Jurkat, Clone E6-1 (cell line): ENCODE measurements around the gene FES.
"Not testable (repeated sequence)": the region's sequence is repeated elsewhere in the genome, so short reads cannot be mapped to it uniquely, and the experiment has no call there.

Experiments used
- DNase-seq: peaks from one replicate; pipeline ENCODE4 v3.0.0-alpha.2; 2011; ENCODE audit warnings: low read depth, low spot score
- H3K4me3 ChIP-seq: 2 replicates; pipeline ENCODE4 v1.5.1; 2011; ENCODE audit warnings: mild to moderate bottlenecking, low read length, control low read depth, moderate library complexity

Gene FES

DNA sequence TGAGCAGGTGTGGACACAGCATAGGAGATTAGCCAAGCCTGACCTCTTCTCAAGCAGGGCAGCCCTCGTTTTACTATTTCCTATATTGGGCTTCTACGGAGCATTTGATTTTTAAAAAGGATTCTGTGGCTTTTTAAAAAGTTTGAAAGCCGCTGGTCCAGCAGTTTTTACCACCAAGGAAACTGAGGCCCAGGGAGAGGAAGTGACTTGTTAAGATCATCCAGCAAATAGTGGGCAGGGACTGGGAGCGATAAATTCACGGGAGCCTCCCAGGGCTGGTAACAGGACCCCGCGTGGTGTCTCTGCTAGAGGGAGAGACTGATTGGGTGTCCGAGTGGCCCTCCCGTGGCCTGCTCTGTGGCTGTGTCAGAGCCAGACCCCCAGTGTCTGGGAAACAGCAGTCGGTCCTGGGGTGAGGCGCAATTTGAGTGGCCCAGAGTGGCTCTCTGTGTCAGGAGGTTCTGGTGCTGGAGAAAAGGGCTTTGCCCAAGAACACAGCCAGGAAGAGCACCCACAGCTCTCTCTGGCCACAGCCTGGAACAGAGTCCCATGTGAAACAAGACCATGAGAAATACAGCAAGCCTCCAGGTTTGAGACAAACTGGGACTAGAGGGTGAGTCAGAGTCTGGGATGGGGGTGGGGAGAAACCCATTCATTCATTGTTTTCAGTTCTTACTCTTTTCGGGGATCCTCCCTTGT lies 11.7 kb upstream of the FES start:
- DNase-seq: no peak
- peak overlapping the region; percentile 73 for H3K4me3 ChIP-seq

DNA sequence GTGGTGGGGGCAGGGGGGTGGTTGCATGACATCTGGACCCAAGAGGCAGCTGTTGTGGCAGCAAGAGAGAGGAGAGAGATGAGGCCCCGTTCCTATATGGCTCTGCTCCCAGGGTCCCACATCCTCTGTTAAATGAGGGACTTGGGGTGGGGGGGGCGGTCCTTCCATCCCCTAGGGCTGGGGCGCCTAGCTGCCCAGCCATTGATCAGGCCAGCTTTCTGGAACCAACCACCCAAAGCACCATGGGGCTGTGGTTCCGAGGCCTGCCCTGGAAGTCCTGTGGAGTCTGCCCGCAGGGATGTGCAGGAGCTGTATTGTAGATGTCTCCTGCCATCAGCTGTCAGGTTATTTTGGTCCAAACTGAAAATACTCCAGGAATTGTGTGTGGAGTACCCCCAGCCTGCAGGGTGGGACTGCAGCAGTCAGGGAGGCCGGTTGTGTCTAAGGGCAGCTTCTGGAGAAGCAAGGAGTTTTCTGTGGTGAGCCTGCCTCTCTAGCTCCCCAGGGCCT lies 10.8 kb upstream of the FES start:
- H3K4me3 ChIP-seq: no peak overlapping the region

DNA sequence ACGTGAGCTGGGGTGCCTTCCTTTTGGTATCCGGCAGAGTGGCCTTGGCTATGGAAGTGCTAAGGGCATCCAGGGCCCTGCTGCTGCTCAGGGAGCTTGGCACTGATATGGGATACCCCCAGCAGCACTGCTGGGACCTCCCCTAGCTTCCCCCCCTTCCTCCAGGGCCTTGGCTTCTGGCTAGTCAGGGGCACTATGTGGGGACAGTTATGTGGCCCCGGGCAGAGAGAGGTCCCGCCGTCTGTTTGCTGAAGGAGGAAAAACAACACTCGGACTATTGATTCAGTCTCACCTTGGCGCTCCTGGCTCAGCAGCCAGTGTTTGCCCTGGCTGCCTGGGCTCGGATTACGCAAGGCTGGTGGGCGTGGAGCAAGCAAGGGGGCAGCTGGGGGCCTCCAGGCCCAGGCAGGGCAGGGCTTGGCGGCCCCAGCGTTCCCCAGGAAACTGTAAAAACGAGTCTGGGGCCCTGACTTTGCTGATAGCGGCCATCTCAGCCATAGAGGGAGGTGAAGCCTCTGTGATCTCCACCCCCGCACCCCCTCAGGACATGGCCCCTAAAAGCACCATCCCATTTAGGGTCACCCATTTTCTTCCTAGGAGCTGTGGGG lies 10.2 kb upstream of the FES start:
- no peak for DNase-seq
- no peak overlapping the region for H3K4me3 ChIP-seq

More for the DNA sequence above, 10.8 kb upstream of the FES start:
- DNase-seq: no peak

DNA sequence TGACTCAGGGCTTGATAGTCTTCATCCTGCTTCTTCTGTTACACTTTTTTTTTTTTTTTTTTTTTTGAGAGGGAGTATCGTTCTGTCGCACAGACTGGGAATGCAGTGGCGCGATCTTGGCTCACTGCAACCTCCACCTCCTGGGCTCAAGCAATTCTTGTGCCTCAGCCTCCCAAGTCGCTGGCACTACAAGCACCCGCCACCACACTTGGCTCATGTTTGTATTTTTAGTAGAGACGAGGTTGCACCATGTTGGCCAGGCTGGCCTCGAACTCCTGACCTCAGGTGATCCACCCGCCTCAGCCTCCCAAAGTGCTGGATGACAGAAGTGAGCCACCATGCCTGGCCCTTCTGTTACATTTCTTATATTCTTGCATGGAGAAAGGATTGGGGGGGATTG lies 9.3 kb upstream of the FES start:
- DNase-seq: not testable (repeated sequence)

DNA sequence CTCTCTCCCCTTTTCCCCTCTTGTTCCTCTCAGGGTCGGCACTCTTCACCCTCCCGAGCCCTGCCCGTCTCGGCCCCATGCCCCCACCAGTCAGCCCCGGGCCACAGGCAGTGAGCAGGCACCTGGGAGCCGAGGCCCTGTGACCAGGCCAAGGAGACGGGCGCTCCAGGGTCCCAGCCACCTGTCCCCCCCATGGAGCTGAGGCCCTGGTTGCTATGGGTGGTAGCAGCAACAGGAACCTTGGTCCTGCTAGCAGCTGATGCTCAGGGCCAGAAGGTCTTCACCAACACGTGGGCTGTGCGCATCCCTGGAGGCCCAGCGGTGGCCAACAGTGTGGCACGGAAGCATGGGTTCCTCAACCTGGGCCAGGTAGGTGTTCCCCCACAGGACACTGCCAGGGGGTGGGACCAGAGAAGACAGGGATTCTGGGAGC lies 8.7 kb upstream of the FES start:
- H3K4me3 ChIP-seq: no peak overlapping the region
- DNase-seq: no peak

More for the DNA sequence above, 9.3 kb upstream of the FES start:
- H3K4me3 ChIP-seq: not testable (repeated sequence)

DNA sequence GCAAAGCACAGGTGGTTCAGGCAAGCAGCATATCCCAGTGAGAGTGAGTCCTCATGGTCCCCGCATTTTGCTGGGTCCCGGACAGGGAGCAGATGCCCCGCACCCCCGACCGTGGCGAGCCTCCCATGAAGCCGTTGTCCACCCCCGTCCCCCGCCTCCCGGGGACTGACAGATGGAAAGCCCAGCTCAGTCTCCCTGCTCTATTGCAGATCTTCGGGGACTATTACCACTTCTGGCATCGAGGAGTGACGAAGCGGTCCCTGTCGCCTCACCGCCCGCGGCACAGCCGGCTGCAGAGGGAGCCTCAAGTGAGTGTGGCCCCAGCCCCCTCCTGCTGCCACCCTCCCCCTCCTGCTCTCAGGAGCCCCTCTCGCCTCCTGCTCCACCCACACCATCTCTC lies 8.3 kb upstream of the FES start:
- no peak overlapping the region for H3K4me3 ChIP-seq
- DNase-seq: no peak

DNA sequence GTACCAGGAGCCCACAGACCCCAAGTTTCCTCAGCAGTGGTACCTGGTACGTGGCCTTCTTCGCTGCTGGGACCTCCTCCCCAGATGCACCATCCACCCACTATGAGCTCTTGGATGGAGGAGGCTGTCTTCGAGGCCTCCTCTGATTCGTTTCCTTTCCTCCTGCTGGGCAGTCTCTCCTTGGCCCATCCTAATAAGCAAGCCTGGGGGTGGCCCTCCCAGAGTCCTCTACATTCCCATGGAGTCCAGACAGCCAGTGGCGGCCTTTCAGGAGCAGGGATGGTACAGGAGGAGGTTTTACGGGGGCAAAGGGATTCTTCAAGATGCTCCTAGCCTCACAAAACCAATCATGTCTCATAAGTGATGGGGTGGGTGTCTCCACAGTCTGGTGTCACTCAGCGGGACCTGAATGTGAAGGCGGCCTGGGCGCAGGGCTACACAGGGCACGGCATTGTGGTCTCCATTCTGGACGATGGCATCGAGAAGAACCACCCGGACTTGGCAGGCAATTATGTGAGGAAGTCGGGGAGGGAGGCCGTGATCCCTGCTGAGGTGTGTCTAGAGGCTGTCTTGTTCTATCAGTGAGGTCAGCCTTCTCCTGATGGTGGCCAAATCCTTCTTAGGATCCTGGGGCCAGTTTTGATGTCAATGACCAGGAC lies 7.7 kb upstream of the FES start:
- no peak overlapping the region for H3K4me3 ChIP-seq
- DNase-seq: no peak

DNA sequence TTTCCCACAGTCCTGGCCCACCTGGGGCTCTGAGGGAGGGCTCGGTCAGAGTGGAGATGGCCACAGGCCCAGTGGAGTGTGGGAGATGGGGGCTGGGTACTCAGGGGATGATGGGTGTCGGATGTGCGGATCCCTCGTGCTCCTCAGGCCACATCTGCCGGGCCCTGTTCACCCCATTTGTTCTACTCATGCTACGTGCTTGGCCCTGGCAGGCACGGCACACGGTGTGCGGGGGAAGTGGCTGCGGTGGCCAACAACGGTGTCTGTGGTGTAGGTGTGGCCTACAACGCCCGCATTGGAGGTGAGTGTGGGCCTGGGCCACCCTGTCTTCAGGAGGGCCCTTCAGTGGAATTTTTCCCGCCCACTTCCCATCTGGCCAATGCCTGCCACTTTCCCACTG lies 7.0 kb upstream of the FES start:
- no peak for DNase-seq
- no peak overlapping the region for H3K4me3 ChIP-seq

DNA sequence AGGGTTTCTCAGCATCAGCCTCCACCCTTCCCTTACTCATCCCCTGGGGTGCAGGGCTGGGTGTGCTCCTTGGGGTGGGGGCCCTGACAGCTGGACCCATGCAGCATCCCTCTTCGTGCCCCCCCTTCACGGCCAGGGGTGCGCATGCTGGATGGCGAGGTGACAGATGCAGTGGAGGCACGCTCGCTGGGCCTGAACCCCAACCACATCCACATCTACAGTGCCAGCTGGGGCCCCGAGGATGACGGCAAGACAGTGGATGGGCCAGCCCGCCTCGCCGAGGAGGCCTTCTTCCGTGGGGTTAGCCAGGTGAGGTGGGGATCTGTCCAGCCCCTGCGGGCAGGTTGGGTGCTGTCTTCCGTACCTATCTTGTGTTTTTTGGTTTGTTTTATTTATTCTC lies 6.3 kb upstream of the FES start:
- DNase-seq: no peak
- no peak overlapping the region for H3K4me3 ChIP-seq

DNA sequence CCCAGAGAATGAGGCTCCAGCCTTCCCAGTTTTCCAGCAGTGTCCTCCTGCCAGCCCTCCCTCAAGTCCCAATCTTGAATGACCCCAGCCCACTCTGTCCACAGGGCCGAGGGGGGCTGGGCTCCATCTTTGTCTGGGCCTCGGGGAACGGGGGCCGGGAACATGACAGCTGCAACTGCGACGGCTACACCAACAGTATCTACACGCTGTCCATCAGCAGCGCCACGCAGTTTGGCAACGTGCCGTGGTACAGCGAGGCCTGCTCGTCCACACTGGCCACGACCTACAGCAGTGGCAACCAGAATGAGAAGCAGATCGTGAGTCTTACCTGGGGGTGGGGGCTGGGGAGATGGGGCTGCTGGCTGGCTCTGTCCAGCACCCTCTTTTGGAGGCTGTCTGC lies 5.6 kb upstream of the FES start:
- no peak for DNase-seq
- H3K4me3 ChIP-seq: no peak overlapping the region

DNA sequence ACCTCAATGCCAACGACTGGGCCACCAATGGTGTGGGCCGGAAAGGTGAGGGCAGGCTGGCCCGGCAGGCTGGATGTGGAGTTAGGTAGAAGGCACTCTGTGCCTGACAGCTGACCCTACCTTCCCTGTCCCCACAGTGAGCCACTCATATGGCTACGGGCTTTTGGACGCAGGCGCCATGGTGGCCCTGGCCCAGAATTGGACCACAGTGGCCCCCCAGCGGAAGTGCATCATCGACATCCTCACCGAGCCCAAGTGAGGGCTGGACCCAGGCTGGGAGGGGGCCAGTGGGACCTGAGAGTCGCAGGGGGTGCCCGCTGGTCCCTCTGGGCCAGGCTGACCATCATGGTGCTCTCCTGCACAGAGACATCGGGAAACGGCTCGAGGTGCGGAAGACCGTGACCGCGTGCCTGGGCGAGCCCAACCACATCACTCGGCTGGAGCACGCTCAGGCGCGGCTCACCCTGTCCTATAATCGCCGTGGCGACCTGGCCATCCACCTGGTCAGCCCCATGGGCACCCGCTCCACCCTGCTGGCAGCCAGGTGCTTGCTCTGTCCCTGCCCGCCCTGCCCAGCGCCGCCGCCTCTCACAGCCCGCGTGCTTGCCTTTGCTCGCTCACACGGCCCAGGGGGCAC lies 4.5 kb upstream of the FES start:
- DNase-seq: no peak
- H3K4me3 ChIP-seq: no peak overlapping the region

DNA sequence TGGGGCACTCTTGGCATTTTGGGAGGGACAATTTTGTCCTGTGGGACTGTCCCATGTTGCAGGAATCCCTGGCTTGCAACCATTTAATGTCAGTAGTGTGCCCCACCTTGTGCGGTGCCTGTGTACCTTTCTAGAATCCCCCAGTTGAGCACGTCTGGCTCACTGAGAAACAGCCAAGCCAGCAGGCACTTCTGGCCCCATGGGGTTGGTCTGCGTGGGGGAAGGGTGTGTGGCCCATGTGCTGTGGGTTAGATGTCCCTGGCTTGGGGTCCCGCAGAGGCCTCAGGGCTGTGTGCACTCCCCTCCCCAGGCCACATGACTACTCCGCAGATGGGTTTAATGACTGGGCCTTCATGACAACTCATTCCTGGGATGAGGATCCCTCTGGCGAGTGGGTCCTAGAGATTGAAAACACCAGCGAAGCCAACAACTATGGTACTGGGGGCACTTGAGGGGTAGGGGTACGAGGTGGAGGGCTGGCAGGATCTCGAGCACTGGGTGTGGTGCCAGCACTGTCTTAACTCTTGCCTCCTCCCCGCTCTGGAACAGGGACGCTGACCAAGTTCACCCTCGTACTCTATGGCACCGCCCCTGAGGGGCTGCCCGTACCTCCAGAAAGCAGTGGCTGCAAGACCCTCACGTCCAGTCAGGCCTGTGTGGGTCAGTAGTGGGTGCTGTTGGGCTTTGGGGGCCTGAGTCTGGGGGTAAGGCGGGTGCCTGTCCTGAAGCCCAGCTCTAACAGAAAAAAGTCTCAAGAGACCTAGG lies 3.7 kb upstream of the FES start:
- DNase-seq: no peak
- no peak overlapping the region for H3K4me3 ChIP-seq

DNA sequence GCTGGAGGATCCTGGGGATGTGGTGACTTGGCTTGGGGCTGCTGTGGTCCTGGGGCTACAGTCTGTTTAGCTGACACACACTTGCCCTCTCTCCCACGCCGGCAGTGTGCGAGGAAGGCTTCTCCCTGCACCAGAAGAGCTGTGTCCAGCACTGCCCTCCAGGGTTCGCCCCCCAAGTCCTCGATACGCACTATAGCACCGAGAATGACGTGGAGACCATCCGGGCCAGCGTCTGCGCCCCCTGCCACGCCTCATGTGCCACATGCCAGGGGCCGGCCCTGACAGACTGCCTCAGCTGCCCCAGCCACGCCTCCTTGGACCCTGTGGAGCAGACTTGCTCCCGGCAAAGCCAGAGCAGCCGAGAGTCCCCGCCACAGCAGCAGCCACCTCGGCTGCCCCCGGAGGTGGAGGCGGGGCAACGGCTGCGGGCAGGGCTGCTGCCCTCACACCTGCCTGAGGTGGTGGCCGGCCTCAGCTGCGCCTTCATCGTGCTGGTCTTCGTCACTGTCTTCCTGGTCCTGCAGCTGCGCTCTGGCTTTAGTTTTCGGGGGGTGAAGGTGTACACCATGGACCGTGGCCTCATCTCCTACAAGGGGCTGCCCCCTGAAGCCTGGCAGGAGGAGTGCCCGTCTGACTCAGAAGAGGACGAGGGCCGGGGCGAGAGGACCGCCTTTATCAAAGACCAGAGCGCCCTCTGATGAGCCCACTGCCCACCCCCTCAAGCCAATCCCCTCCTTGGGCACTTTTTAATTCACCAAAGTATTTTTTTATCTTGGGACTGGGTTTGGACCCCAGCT lies 2.9 kb upstream of the FES start:
- no peak for DNase-seq
- H3K4me3 ChIP-seq: no peak overlapping the region

DNA sequence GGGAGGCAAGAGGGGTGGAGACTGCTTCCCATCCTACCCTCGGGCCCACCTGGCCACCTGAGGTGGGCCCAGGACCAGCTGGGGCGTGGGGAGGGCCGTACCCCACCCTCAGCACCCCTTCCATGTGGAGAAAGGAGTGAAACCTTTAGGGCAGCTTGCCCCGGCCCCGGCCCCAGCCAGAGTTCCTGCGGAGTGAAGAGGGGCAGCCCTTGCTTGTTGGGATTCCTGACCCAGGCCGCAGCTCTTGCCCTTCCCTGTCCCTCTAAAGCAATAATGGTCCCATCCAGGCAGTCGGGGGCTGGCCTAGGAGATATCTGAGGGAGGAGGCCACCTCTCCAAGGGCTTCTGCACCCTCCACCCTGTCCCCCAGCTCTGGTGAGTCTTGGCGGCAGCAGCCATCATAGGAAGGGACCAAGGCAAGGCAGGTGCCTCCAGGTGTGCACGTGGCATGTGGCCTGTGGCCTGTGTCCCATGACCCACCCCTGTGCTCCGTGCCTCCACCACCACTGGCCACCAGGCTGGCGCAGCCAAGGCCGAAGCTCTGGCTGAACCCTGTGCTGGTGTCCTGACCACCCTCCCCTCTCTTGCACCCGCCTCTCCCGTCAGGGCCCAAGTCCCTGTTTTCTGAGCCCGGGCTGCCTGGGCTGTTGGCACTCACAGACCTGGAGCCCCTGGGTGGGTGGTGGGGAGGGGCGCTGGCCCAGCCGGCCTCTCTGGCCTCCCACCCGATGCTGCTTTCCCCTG lies 2.2 kb upstream of the FES start:
- no peak for DNase-seq
- no peak overlapping the region for H3K4me3 ChIP-seq

DNA sequence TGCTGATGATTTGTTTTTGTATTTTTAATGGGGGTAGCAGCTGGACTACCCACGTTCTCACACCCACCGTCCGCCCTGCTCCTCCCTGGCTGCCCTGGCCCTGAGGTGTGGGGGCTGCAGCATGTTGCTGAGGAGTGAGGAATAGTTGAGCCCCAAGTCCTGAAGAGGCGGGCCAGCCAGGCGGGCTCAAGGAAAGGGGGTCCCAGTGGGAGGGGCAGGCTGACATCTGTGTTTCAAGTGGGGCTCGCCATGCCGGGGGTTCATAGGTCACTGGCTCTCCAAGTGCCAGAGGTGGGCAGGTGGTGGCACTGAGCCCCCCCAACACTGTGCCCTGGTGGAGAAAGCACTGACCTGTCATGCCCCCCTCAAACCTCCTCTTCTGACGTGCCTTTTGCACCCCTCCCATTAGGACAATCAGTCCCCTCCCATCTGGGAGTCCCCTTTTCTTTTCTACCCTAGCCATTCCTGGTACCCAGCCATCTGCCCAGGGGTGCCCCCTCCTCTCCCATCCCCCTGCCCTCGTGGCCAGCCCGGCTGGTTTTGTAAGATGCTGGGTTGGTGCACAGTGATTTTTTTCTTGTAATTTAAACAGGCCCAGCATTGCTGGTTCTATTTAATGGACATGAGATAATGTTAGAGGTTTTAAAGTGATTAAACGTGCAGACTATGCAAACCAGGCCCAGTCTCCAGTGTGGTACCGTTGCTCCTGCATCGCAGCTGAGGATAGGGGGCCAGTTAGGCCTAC lies 1.4 kb upstream of the FES start:
- no peak overlapping the region for H3K4me3 ChIP-seq
- DNase-seq: no peak

DNA sequence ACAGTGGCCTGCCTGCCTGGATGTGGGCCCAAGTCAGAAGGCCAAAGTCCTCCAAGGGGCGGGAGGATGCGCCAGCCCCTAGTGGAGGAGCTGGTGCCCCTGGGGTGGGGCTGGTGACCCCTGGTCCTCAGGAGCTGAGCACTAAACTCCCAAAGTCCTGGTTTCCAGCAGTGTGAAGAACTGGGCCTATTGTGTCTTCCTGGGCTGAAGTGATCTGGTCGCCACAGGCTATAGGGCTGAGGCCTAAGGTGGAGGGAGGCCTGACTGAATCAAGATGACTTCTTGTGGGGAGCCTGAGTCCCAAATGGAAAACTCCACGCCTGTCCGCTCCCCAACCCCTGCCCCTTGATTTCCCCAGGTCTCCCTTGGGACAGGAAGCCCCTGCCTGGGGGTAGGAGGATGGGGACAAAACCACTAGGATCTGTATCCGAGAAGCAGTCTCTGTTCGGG lies 753 bp upstream of the FES start:
- DNase-seq: no peak
- H3K4me3 ChIP-seq: no peak overlapping the region

DNA sequence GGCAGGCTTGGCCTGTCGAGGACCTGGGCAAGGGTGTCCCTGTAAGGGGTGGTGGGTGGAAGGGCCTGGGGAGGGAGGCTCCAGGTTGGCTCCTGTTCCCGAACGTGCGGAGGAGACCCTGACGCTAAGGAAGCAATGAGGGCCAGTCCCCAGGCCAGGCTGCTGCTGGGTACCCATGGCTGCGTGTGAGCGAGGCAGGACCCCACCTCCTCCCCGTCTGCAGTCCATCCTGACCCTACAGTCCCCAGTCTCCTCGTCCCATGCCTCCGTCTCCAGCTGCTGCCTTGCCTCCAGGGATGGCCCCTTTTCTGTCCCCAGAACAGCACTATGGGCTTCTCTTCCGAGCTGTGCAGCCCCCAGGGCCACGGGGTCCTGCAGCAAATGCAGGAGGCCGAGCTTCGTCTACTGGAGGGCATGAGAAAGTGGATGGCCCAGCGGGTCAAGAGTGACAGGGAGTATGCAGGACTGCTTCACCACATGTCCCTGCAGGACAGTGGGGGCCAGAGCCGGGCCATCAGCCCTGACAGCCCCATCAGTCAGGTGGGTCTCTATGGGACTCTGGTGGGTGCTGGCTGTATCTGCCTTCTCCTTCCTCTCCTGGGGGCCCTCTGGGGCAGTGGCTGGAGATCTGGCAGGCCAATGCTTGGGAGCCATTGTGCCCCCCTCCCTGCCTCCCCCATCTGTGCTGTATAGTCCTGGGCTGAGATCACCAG lies 571 bp downstream of the FES start:
- no peak for DNase-seq
- H3K4me3 ChIP-seq: no peak overlapping the region
